GM12801 (cell line): ENCODE data around the gene DCPS.

ENCODE experiments used
- TF ChIP-seq, protein P1 (sequence below): IDR thresholded peaks from one replicate; pipeline ENCODE4 v1.5.1; 2011; ENCODE audit warnings: control low read depth; ENCODE audit not compliant: insufficient read length; ENCODE audit errors: extremely low read depth

The DCPS gene

GRCh38 chr11:126329644-126330211 lies 25.9 kb downstream of the DCPS start:
- TF ChIP-seq, protein P1, sequence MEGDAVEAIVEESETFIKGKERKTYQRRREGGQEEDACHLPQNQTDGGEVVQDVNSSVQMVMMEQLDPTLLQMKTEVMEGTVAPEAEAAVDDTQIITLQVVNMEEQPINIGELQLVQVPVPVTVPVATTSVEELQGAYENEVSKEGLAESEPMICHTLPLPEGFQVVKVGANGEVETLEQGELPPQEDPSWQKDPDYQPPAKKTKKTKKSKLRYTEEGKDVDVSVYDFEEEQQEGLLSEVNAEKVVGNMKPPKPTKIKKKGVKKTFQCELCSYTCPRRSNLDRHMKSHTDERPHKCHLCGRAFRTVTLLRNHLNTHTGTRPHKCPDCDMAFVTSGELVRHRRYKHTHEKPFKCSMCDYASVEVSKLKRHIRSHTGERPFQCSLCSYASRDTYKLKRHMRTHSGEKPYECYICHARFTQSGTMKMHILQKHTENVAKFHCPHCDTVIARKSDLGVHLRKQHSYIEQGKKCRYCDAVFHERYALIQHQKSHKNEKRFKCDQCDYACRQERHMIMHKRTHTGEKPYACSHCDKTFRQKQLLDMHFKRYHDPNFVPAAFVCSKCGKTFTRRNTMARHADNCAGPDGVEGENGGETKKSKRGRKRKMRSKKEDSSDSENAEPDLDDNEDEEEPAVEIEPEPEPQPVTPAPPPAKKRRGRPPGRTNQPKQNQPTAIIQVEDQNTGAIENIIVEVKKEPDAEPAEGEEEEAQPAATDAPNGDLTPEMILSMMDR: no peak

DNA sequence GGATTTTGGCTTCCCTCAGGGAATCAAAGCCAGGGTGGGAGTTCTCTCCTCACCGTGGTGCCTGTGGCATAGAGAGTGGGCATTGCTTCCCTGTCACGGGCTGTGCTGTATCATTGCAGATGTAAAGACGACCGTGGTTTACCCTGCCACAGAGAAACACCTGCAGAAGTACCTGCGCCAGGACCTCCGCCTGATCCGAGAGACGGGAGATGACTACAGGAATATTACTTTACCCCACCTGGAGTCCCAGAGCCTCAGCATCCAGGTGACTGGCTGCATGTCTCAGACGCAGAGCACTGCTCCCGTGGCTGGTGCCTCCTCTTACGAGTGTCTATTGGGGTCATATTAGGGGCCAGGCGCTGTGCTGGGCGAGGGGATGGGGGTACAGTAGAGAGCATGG lies 27.4 kb downstream of the DCPS start:
- TF ChIP-seq, protein P1: no peak

DNA sequence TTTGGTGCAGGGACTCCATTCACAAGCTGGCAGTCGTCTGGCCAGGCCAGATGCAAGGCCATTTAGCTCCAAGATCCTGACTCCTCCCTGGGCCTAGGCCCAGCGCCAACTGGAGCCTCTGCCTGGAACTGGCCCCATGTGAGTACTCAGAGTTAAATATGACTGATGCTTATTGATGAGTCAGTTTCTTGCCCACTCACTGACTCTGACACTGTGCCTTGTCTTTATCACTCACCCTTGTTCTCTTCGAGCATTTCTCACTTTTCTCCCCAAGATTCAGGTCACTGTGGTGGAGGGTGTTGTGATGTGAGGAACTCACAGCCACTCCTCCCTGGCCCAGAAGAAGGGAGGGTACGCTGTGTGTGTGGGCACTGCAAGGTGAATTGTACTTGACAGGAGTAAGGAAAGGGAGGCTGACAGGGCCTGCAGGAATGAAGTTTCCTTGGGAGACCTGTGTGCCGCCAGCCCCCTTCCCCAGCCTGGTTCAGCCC lies 28.4 kb downstream of the DCPS start:
- TF ChIP-seq, protein P1: no peak

- TF ChIP-seq, protein P1: no peak
Observed at GRCh38 chr11:126333142-126333541, 29.3 kb downstream of the DCPS start.

- TF ChIP-seq, protein P1: no peak
Observed at GRCh38 chr11:126334659-126335462, 31.0 kb downstream of the DCPS start.

DNA sequence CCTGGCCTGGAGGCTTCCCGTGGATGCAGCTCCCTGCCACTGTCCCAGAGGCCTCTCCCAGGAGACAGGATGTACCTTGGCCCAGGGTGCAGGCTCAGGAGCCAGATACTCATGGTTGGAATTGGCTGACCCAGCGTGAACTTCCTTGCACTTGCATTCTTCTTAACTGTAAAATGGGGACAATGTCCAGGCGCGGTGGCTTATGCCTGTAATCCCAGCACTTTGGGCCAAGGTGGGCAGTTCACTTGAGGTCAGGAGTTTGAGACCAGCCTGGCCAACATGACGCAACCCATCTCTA lies 31.6 kb downstream of the DCPS start:
- TF ChIP-seq, protein P1: no peak

DNA sequence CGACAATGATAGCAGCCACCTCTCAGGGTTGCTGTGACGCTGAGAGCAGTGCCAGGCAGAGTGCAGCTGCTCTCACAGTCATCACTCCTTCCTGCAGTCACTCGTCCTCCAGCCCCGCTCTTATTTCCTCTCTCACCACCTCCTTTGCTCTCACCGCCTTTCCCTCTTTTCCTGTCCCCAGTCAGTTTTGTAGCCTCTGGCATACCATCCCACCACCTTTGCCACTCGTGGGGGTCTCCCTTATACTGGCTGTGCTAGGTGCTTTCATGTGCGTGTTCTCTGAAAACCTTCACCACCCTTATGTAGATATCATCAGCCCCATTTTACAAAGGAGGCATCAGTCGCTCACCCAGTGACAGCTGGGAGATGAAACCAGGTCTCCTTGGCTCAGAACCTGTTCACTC lies 32.3 kb downstream of the DCPS start:
- TF ChIP-seq, protein P1: no peak
